Measurements from ENCODE around the gene SDF2L1.
"Not testable (repeated sequence)": the region's sequence is repeated elsewhere in the genome, so short reads cannot be mapped to it uniquely, and the experiment has no call there.

Gene SDF2L1

DNA sequence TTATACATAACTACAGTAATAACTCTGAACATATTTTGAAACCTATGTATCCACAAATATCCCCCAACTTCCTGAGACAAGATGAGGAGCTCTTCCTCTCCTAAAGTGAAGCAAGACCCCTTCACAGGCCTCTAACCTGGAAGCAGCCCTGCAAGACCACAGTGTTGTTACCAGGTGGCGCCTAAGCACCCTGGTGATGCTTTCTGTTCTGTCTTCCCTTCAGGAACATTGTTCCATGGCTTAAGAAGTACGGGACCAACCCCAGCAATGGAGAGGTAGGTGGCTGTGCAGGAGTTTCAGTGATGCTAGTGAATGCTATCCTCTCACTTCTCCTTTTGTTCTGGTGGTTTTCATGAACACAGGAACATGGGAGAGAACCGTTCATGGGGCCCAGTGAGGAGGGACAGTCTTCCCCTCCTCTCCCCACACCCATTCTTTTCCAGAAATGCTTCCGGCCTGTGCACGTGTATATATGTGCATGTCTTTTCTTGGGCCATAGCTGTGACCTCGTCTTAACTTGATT, 30.1 kb downstream of the SDF2L1 start:
- no peak overlapping the region for H3K4me3 ChIP-seq (ENCODE audit: low read length in 2 of 2)
- H3K27me3 ChIP-seq (ENCODE audit: control insufficient read depth in 1 of 2, insufficient read depth in 2 of 2, low read length in 2 of 2), result no peaks in the 10 kb centered on the region
- no peak overlapping the region for H3K9ac ChIP-seq (ENCODE audit: low read length in 2 of 2)
- no peaks in the 10 kb centered on the region for H3K9me3 ChIP-seq (ENCODE audit: control insufficient read depth in 2 of 2, low read length in 2 of 2)
- no peaks in the 10 kb centered on the region for H3K4me1 ChIP-seq (ENCODE audit: control insufficient read depth, insufficient read depth, low read length)
- H3K36me3 ChIP-seq (ENCODE audit: control insufficient read depth in 2 of 2, insufficient read depth in 2 of 2, low read length in 2 of 2), result peaks cover 38 to 39% of the 10 kb centered on the region in 2 donors
- H3K27ac ChIP-seq (ENCODE audit: low read length), result no peak overlapping the region

DNA sequence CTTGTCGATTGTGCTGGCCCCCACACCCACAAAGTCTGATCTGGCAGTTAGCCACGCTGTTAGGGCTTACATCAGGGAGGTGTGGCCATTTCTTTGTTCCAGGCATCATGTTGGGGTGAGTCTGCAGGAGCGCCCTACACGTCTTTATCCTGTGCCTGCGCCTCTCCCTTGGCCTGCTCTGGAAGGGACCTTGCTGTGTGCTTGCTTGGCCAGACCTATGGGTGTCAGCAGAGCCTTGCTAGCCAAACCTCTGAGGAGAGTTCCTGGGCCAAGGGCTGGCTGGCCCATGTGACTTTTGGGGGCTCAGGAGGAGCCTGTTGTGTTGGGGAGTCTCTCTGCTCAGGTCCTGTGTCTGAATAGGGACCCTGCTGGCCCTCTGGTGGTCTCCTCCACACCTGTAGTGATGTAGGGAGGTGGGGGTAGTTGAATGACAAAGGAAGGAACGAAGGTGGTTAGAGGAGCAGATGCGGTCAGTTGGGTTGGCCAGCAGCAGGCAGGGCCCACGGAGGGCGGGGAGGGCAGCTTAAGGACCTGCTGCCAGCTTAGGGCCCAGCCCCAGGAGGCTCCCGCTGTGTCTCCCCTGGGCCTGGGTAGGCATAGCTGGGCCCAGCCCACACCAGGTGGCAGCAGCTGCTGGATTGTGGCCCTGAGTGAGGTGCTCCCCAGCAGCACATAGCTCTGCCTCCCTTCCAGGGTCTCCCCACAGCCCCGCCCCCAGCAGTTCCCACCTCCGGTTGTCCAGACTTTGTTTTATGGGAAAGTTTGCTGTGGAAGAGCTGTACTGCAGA, 31.6 kb downstream of the SDF2L1 start:
- H3K9me3 ChIP-seq (ENCODE audit: control insufficient read depth in 2 of 2, low read length in 2 of 2), result no peaks in the 10 kb centered on the region
- H3K9ac ChIP-seq (ENCODE audit: low read length in 2 of 2), result no peak overlapping the region
- no peak overlapping the region for H3K27ac ChIP-seq (ENCODE audit: low read length)
- no peaks in the 10 kb centered on the region for H3K4me1 ChIP-seq (ENCODE audit: control insufficient read depth, insufficient read depth, low read length)
- no peaks in the 10 kb centered on the region for H3K27me3 ChIP-seq (ENCODE audit: control insufficient read depth in 1 of 2, insufficient read depth in 2 of 2, low read length in 2 of 2)
- no peak overlapping the region for H3K4me3 ChIP-seq (ENCODE audit: low read length in 2 of 2)
- peaks cover 38 to 39% of the 10 kb centered on the region in 2 donors for H3K36me3 ChIP-seq (ENCODE audit: control insufficient read depth in 2 of 2, insufficient read depth in 2 of 2, low read length in 2 of 2)

DNA sequence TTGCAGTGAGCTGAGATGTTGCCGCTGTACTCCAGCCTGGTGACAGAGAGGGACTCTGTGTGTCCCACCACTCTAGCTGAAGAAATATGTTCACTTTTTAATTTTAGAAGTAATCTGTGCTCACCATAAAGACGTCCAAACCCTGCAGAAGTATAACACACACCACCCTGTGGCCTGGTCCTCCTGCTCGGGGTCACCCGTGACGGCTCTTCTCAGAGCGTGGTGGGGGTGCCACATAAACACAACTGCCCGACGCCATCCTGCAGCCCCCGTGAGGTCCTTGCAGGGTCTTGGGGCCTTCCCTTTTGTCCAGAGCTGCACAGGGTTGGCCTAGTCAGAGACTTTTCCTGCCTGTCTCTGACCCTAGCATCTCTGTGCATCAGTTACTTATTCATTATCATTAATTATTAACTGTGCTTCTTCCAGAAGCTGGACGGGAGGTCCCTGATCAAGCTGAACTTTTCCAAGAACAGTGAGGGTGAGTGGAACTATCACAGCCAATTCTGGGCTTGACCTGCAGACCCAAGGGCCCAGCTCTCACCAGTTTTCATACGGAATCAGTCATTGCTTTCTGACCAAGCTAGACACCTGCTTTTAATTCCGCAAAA, 32.6 kb downstream of the SDF2L1 start:
- Histone ChIP-seq H3K9ac (ENCODE audit: low read length in 2 of 2) (no peak overlapping the region), H3K4me1 (ENCODE audit: control insufficient read depth, insufficient read depth, low read length) (no peaks in the 10 kb centered on the region), H3K4me3 (ENCODE audit: low read length in 2 of 2) (no peak overlapping the region), H3K9me3 (ENCODE audit: control insufficient read depth in 2 of 2, low read length in 2 of 2) (no peaks in the 10 kb centered on the region), H3K36me3 (ENCODE audit: control insufficient read depth in 2 of 2, insufficient read depth in 2 of 2, low read length in 2 of 2) (peaks cover 38 to 39% of the 10 kb centered on the region in 2 donors), H3K27me3 (ENCODE audit: control insufficient read depth in 1 of 2, insufficient read depth in 2 of 2, low read length in 2 of 2) (no peaks in the 10 kb centered on the region), H3K27ac (ENCODE audit: low read length) (no peak overlapping the region)

DNA sequence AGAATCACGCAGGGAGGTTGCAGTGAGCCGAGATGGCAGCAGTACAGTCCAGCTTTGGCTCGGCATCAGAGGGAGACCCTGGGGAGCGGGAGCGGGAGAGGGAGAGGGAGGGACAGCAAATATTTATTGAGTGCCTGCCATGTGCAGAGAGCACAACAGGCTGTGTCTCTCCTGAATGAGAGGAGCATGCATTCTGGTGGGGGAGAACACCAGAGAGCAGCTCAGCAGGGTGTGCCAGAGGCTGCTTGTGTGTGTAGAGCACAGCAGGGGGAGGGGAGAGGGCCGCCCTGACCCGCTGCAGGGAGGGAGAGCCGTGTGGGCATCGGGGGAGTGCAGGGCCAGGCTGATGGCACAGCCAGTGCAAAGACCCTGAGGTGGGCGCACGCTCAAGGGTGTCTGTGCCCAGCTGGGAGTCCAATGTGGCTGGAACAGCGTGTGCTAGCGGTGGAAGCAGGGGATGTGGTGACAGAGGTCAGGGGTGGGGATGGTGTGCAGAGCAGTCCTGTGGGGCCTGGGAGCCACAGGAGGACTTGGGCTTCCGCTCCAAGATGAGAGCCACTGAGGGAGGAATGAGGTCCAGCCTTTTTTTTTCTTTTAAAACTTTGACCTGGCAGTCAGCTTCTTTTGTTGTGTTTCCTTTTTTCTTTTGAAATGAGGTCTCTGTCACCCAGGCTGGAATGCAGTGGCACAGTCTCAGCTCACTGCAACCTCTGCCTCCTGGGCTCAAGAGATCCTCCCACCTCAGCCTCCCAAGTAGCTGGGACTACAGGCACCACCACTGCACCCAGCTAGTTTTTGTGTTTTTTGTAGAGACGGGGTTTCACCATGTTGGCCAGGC, 35.7 kb downstream of the SDF2L1 start:
- H3K4me1 ChIP-seq (ENCODE audit: control insufficient read depth, insufficient read depth, low read length), result no peaks in the 10 kb centered on the region
- H3K27me3 ChIP-seq (ENCODE audit: control insufficient read depth in 1 of 2, insufficient read depth in 2 of 2, low read length in 2 of 2), result no peaks in the 10 kb centered on the region
- H3K9me3 ChIP-seq (ENCODE audit: control insufficient read depth in 2 of 2, low read length in 2 of 2), result no peaks in the 10 kb centered on the region
- no peak overlapping the region for H3K9ac ChIP-seq (ENCODE audit: low read length in 2 of 2)
- peaks cover 32% of the 10 kb centered on the region in 2 donors for H3K36me3 ChIP-seq (ENCODE audit: control insufficient read depth in 2 of 2, insufficient read depth in 2 of 2, low read length in 2 of 2)
- no peak overlapping the region for H3K4me3 ChIP-seq (ENCODE audit: low read length in 2 of 2)
- H3K27ac ChIP-seq (ENCODE audit: low read length), result no peak overlapping the region

DNA sequence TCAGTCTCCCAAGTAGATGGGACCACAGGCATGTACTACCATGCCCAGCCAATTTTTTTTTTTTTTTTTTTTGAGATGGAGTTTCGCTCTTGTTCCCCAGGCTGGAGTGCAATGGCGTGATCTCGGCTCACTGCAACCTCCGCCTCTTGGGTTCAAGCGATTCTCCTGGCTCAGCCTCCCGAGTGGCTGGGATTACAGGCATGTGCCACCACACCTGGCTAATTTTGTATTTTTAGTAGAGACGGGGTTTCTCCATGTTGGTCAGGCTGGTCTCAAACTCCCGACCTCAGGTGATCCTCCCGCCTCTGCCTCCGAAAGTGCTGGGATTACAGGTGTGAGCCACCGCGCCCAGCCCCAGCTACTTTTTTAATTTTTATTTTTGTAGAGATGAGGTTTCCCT, 36.7 kb downstream of the SDF2L1 start:
- not testable (repeated sequence) for H3K9ac ChIP-seq (ENCODE audit: low read length in 2 of 2); H3K4me1 ChIP-seq (ENCODE audit: control insufficient read depth, insufficient read depth, low read length); H3K27ac ChIP-seq (ENCODE audit: low read length); H3K27me3 ChIP-seq (ENCODE audit: control insufficient read depth in 1 of 2, insufficient read depth in 2 of 2, low read length in 2 of 2); H3K9me3 ChIP-seq (ENCODE audit: control insufficient read depth in 2 of 2, low read length in 2 of 2); H3K4me3 ChIP-seq (ENCODE audit: low read length in 2 of 2)
- H3K36me3 ChIP-seq (ENCODE audit: control insufficient read depth in 2 of 2, insufficient read depth in 2 of 2, low read length in 2 of 2), result peaks cover 27 to 32% of the 10 kb centered on the region in 2 donors

DNA sequence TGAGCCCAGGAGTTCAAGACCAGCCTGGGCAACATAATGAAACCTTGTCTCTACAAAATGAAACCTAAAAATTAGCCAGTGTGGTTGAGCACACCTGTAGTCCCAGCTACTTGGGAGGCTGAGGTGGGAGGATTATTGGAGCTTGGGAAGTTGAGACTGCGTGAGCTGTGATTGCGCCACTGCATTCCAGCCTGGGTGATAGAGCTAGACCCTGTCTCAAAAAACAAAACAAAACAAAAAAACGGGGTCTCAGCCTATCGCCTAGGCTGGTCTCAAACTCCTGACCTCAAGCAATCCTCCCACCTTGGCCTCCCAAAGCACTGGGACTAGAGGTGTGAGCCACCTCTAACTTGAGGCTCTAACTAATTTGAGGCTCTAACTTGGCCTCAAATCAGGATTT, 37.3 kb downstream of the SDF2L1 start:
- H3K9me3 ChIP-seq (ENCODE audit: control insufficient read depth in 2 of 2, low read length in 2 of 2), result no peaks in the 10 kb centered on the region
- H3K9ac ChIP-seq (ENCODE audit: low read length in 2 of 2), result no peak overlapping the region
- no peaks in the 10 kb centered on the region for H3K4me1 ChIP-seq (ENCODE audit: control insufficient read depth, insufficient read depth, low read length)
- peaks cover 23 to 32% of the 10 kb centered on the region in 2 donors for H3K36me3 ChIP-seq (ENCODE audit: control insufficient read depth in 2 of 2, insufficient read depth in 2 of 2, low read length in 2 of 2)
- H3K27me3 ChIP-seq (ENCODE audit: control insufficient read depth in 1 of 2, insufficient read depth in 2 of 2, low read length in 2 of 2), result no peaks in the 10 kb centered on the region
- no peak overlapping the region for H3K27ac ChIP-seq (ENCODE audit: low read length)
- H3K4me3 ChIP-seq (ENCODE audit: low read length in 2 of 2), result no peak overlapping the region

DNA sequence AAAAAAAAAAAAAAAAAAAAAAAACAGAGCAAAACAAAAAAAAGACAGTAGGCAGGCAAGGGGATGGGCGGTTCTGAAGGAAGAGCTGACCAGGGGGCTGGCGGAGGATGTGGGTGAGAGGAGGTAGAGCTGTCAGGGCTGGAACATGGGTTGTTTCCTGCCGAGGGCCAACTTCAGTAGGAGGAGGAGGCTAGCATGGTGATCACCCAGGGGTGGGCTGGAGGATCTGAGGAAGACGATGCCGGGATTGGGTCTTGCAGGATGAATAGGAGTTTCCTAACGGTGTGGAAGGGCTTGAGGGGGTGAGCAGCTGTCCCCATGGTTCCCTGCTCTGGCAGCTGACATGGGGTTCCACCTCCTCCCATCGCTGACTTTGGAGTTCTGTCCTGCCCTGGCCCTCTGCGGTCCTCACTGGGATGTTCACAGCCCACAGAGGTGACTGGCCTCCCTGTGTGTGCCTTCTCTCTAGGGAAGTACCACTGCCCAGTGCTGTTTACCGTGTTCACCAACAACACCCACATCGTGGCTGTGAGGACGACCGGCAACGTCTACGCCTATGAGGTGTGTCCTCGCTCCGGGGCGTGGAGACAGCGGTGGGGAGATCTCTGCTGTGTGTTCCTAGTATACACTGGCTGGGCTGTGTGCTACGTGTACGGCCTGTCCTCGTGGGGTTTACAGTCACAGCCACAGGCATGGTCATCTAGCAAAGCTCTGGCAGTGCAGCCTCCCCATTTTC, 38.9 kb downstream of the SDF2L1 start:
- no peaks in the 10 kb centered on the region for H3K4me1 ChIP-seq (ENCODE audit: control insufficient read depth, insufficient read depth, low read length)
- no peak overlapping the region for H3K27ac ChIP-seq (ENCODE audit: low read length)
- no peak overlapping the region for H3K9ac ChIP-seq (ENCODE audit: low read length in 2 of 2)
- no peak overlapping the region for H3K4me3 ChIP-seq (ENCODE audit: low read length in 2 of 2)
- no peaks in the 10 kb centered on the region for H3K27me3 ChIP-seq (ENCODE audit: control insufficient read depth in 1 of 2, insufficient read depth in 2 of 2, low read length in 2 of 2)
- no peaks in the 10 kb centered on the region for H3K9me3 ChIP-seq (ENCODE audit: control insufficient read depth in 2 of 2, low read length in 2 of 2)
- peaks cover 17 to 19% of the 10 kb centered on the region in 2 donors for H3K36me3 ChIP-seq (ENCODE audit: control insufficient read depth in 2 of 2, insufficient read depth in 2 of 2, low read length in 2 of 2)

DNA sequence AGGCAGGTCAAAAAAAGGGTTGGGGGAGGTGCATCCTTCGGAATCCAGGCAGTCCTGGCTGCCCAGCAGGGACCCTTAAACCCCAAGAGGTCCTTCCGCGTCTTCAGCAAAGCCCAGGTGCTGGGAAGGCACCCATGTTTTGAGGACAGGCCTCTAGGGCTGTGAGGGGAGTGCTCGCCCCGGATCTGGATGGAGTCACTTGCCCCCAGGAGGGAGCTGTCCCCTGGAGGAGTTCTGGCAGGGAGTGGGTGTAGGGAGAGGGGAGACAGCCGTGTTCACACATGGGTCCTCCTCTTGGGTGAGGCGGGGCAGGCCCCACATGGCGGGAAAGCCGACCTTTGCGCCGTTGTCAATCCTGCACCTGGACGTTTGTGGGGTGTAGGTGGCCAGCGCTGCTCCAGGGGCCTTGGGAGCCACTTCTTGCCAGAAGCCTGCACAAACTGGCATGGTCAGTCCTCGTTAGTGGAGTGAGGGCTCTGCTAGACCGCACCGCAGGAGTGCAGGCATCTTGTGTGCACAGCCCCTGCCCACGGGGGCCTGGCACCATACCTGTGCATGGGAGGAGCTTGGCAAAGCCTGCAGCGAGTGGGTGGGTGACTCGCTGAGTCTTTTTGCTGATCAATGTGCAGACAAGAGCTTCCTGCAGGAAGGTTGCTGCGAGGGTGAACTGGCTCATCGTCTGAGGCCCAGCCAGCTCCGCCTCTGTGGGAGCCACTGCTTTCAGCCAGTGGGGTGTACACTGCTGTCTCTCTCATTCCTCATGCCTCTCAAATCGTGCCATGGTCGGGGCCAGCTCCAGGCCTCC, 39.7 kb downstream of the SDF2L1 start:
- Histone ChIP-seq H3K9ac (ENCODE audit: low read length in 2 of 2) (no peak overlapping the region), H3K36me3 (ENCODE audit: control insufficient read depth in 2 of 2, insufficient read depth in 2 of 2, low read length in 2 of 2) (peaks cover 17 to 26% of the 10 kb centered on the region in 2 donors), H3K27ac (ENCODE audit: low read length) (no peak overlapping the region), H3K4me1 (ENCODE audit: control insufficient read depth, insufficient read depth, low read length) (no peaks in the 10 kb centered on the region), H3K9me3 (ENCODE audit: control insufficient read depth in 2 of 2, low read length in 2 of 2) (no peaks in the 10 kb centered on the region), H3K4me3 (ENCODE audit: low read length in 2 of 2) (no peak overlapping the region), H3K27me3 (ENCODE audit: control insufficient read depth in 1 of 2, insufficient read depth in 2 of 2, low read length in 2 of 2) (no peaks in the 10 kb centered on the region)

DNA sequence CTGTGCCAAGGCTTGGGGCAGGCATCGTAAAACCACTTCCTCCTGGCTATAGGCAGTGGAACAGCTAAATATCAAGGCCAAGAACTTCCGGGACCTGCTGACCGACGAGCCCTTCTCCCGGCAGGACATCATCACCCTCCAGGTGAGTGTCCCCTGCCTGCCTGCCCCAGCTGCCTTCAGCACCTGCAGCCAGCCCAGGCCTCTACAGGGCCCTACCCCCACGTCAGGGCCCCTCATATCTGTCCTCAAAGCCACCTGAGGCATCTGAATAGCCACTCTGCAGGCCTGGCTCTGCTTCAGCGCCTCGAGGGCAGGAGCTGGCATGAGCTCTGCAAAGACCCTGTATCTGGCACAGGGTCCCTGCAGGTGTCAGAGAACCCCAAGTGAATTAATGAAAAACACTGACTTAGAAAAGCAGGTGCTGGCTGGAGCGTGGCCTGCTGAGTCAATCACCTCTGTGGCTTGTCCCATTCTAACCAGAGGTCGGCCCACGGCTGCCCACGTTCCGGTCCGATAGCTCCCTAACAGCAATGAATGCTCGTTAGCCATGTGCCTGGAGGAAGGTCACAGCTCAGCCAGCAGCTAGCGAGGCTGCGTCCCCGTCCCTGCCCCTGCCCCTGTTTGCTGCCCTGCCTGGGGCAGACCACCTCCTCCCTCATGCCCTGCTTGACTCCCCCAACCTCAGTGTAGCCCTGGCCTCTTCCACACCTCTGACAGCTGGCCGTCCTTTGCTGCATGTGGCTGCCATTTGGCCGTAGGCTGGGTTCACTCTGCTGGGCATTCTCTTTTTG, 40.5 kb downstream of the SDF2L1 start:
- H3K36me3 ChIP-seq (ENCODE audit: control insufficient read depth in 2 of 2, insufficient read depth in 2 of 2, low read length in 2 of 2), result peaks cover 17 to 31% of the 10 kb centered on the region in 2 donors
- H3K27me3 ChIP-seq (ENCODE audit: control insufficient read depth in 1 of 2, insufficient read depth in 2 of 2, low read length in 2 of 2), result no peaks in the 10 kb centered on the region
- H3K9ac ChIP-seq (ENCODE audit: low read length in 2 of 2), result no peak overlapping the region
- no peak overlapping the region for H3K4me3 ChIP-seq (ENCODE audit: low read length in 2 of 2)
- H3K4me1 ChIP-seq (ENCODE audit: control insufficient read depth, insufficient read depth, low read length), result no peaks in the 10 kb centered on the region
- no peaks in the 10 kb centered on the region for H3K9me3 ChIP-seq (ENCODE audit: control insufficient read depth in 2 of 2, low read length in 2 of 2)
- no peak overlapping the region for H3K27ac ChIP-seq (ENCODE audit: low read length)
